ENCODE data around the gene TMEM72.

- TF ChIP-seq POLR2AphosphoS5 (IDR thresholded peaks at IDR 0.05; ENCODE audit: low read depth, low read length) = no peak
- TF ChIP-seq TCF7L2 (IDR thresholded peaks at IDR 0.05; ENCODE audit: low read depth, low read length) = no peak
- TF ChIP-seq CTCF (IDR thresholded peaks at IDR 0.05) = no peak
- TF ChIP-seq REST (IDR thresholded peaks at IDR 0.05; ENCODE audit: insufficient read depth in 1 of 2, low read depth in 2 of 2, low read length in 1 of 2) = no peak
- no peak for TF ChIP-seq SIN3A (IDR thresholded peaks at IDR 0.05; ENCODE audit: borderline replicate concordance, insufficient read depth, low read depth, low read length)
These were observed 5.3 kb downstream of the TMEM72 start for GRCh38 chr10:44916429-44916828.
